Mesendoderm (in vitro differentiated cells): Measurements from ENCODE around the gene ARRB2.

Experiments
- DNase-seq: peaks from one replicate; pipeline ENCODE4 v3.0.0; 2013
- H2AK5ac ChIP-seq: 2 replicates; pipeline ENCODE4 v1.6.1; 2013; ENCODE audit warnings: low read length, inconsistent platforms
- H2BK120ac ChIP-seq: 2 replicates; pipeline ENCODE4 v1.6.1; 2013; ENCODE audit warnings: low read depth, mild to moderate bottlenecking, low read length, moderate library complexity, mixed read lengths
- H2BK15ac ChIP-seq: replicated peaks from 2 replicates; pipeline ENCODE4 v1.6.1; 2013; ENCODE audit warnings: low read depth, mild to moderate bottlenecking, moderate library complexity
- H2BK5ac ChIP-seq: 2 replicates; pipeline ENCODE4 v1.6.1; 2013; ENCODE audit warnings: low read length, inconsistent platforms
- H3K18ac ChIP-seq: 2 replicates; pipeline ENCODE4 v1.6.1; 2013; ENCODE audit warnings: mild to moderate bottlenecking, low read length, mixed read lengths
- H3K23ac ChIP-seq: one replicate; pipeline ENCODE4 v1.6.1; 2013; ENCODE audit warnings: low read length
- H3K27ac ChIP-seq: 2 replicates; pipeline ENCODE4 v1.5.1; 2013; ENCODE audit warnings: low read depth, mild to moderate bottlenecking, inconsistent platforms, low read length, moderate library complexity
- H3K27me3 ChIP-seq: 2 replicates; pipeline ENCODE4 v1.6.1; 2013; ENCODE audit warnings: low read length, control low read depth, mild to moderate bottlenecking, inconsistent platforms; ENCODE audit not compliant: insufficient read depth, poor library complexity
- H3K36me3 ChIP-seq: 2 replicates; pipeline ENCODE4 v1.6.1; 2013; ENCODE audit warnings: low read length, inconsistent platforms; ENCODE audit not compliant: control insufficient read depth, insufficient read depth
- H3K4ac ChIP-seq: one replicate; pipeline ENCODE4 v1.6.1; 2013; ENCODE audit warnings: low read depth, mild to moderate bottlenecking, low read length, moderate library complexity
- H3K4me1 ChIP-seq: 2 replicates; pipeline ENCODE4 v1.6.1; 2013; ENCODE audit warnings: low read depth, low read length, inconsistent platforms; ENCODE audit not compliant: control insufficient read depth
- H3K4me2 ChIP-seq: 2 replicates; pipeline ENCODE4 v1.6.1; 2013; ENCODE audit warnings: low read length
- H3K4me3 ChIP-seq: 2 replicates; pipeline ENCODE4 v1.5.1; 2013; ENCODE audit warnings: mild to moderate bottlenecking, low read length
- H3K56ac ChIP-seq: one replicate; pipeline ENCODE4 v1.6.1; 2013; ENCODE audit warnings: low read length
- H3K79me1 ChIP-seq: 2 replicates; pipeline ENCODE4 v1.6.1; 2013; ENCODE audit warnings: low read length, inconsistent platforms
- H3K79me2 ChIP-seq: 2 replicates; pipeline ENCODE4 v1.6.1; 2013; ENCODE audit warnings: mild to moderate bottlenecking, low read length; ENCODE audit not compliant: control insufficient read depth, insufficient read depth
- H3K9ac ChIP-seq: 2 replicates; pipeline ENCODE4 v1.6.1; 2013; ENCODE audit warnings: low read length, inconsistent platforms
- H4K5ac ChIP-seq: one replicate; pipeline ENCODE4 v1.6.1; 2013; ENCODE audit warnings: low read length
- H4K8ac ChIP-seq: one replicate; pipeline ENCODE4 v1.6.1; 2013; ENCODE audit warnings: low read depth, mild to moderate bottlenecking, control low read depth, low read length, moderate library complexity
- WGBS: extraction: QIAGEN DNeasy Blood & Tissue Kit; methylation state at CpG from one replicate; pipeline ENCODE4 v1.1.7; 2013; ENCODE audit warnings: low lambda C conversion rate, missing lambda C conversion rate; ENCODE audit not compliant: insufficient coverage; ENCODE audit errors: extremely low coverage; 5-methylcytosine and 5-hydroxymethylcytosine counted together

Gene ARRB2

DNA sequence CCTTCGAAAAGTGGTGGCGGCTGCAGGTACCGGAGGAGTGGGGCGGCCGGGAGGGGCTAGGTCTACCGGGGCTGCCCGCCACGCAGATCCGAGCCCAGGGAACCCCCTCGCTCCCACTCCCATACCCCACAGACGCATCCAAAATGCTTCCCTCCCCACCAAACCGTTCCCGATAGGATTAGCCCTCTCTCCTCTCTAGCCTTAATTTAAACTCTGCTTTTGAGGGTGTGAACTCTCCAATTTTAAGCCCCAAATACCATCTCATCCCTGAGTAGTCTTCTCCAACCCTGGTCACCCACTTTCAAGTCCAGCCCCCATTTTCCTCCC lies 29.6 kb downstream of the ARRB2 start:
- H3K18ac ChIP-seq, result no peak overlapping the region
- H3K79me1 ChIP-seq, result no peaks in the 10 kb centered on the region
- peak overlapping the region; percentile 45 for H3K23ac ChIP-seq
- H3K9ac ChIP-seq, result no peak overlapping the region
- H2AK5ac ChIP-seq, result no peak overlapping the region
- no CpG with 5 or more reads among the region's 13 CpGs for WGBS
- no peaks in the 10 kb centered on the region for H3K36me3 ChIP-seq
- no peak overlapping the region for H3K4ac ChIP-seq
- H3K4me2 ChIP-seq, result peak overlapping the region; percentile 54
- H4K5ac ChIP-seq, result no peak overlapping the region
- H3K56ac ChIP-seq, result peak overlapping the region; percentile 15
- peaks cover 35% of the 10 kb centered on the region for H3K27me3 ChIP-seq
- H3K27ac ChIP-seq, result no peak overlapping the region
- H3K79me2 ChIP-seq, result no peaks in the 10 kb centered on the region
- no peak overlapping the region for H2BK5ac ChIP-seq
- no peak overlapping the region for H4K8ac ChIP-seq
- H2BK120ac ChIP-seq, result no peak overlapping the region
- H2BK15ac ChIP-seq, result no peak overlapping the region
- DNase-seq, result no peak
- H3K4me1 ChIP-seq, result no peaks in the 10 kb centered on the region
- no peak overlapping the region for H3K4me3 ChIP-seq

DNA sequence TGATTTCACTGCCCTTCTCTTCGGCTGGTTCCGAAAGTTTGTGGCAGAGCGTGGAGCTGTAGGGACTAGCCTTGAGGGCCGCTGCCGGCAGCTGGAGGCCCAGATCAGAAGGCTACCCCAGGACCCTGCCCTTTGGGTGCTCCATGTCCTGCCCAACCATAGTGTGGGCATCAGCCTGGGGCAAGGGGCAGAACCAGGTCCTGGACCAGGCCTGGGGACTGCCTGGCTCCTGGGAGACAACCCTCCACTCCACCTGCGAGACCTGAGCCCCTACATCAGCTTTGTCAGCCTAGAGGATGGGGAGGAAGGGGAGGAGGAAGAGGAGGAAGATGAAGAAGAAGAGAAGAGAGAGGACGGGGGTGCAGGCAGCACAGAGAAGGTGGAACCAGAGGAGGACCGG lies 30.2 kb downstream of the ARRB2 start:
- Histone ChIP-seq H3K4me2 (no peak overlapping the region), H4K5ac (no peak overlapping the region), H3K56ac (no peak overlapping the region), H3K9ac (no peak overlapping the region), H3K27me3 (peaks cover 35% of the 10 kb centered on the region), H3K4me1 (no peaks in the 10 kb centered on the region), H3K36me3 (no peaks in the 10 kb centered on the region), H3K23ac (no peak overlapping the region), H2BK15ac (no peak overlapping the region), H3K79me2 (no peaks in the 10 kb centered on the region), H3K4ac (no peak overlapping the region), H2BK5ac (no peak overlapping the region), H3K79me1 (no peaks in the 10 kb centered on the region), H2AK5ac (no peak overlapping the region), H4K8ac (no peak overlapping the region), H3K27ac (no peak overlapping the region), H3K18ac (no peak overlapping the region), H2BK120ac (no peak overlapping the region), H3K4me3 (no peak overlapping the region)
- DNase-seq, result no peak
- no CpG with 5 or more reads among the region's 8 CpGs for WGBS

DNA sequence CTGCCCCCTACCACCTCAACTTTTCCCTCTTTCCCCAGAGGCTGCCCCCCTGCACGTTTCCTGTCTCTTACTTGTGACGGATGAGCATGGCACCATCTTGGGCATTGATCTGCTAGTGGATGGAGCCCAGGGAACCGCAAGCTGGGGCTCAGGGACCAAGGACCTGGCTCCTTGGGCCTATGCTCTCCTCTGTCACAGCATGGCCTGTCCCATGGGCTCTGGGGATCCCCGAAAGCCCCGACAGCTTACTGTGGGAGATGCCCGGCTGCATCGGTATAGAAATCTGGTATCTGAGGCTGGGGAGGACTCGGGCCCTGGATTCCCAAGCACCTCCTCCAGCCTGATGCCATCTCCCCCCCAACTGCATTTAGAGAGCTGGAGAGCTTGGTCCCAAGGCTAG lies 31.1 kb downstream of the ARRB2 start:
- H3K4me1 ChIP-seq, result no peaks in the 10 kb centered on the region
- H3K79me1 ChIP-seq, result no peaks in the 10 kb centered on the region
- DNase-seq, result no peak
- H3K79me2 ChIP-seq, result no peaks in the 10 kb centered on the region
- H3K27me3 ChIP-seq, result peaks cover 32% of the 10 kb centered on the region
- no peak overlapping the region for H4K5ac ChIP-seq
- H2BK120ac ChIP-seq, result no peak overlapping the region
- no peak overlapping the region for H3K9ac ChIP-seq
- H3K4ac ChIP-seq, result no peak overlapping the region
- H2AK5ac ChIP-seq, result no peak overlapping the region
- H4K8ac ChIP-seq, result no peak overlapping the region
- no peak overlapping the region for H3K4me2 ChIP-seq
- no peak overlapping the region for H3K4me3 ChIP-seq
- no peak overlapping the region for H3K18ac ChIP-seq
- H3K36me3 ChIP-seq, result no peaks in the 10 kb centered on the region
- no peak overlapping the region for H2BK15ac ChIP-seq
- H3K56ac ChIP-seq, result no peak overlapping the region
- no CpG with 5 or more reads among the region's 8 CpGs for WGBS
- H3K27ac ChIP-seq, result no peak overlapping the region
- no peak overlapping the region for H3K23ac ChIP-seq
- no peak overlapping the region for H2BK5ac ChIP-seq

DNA sequence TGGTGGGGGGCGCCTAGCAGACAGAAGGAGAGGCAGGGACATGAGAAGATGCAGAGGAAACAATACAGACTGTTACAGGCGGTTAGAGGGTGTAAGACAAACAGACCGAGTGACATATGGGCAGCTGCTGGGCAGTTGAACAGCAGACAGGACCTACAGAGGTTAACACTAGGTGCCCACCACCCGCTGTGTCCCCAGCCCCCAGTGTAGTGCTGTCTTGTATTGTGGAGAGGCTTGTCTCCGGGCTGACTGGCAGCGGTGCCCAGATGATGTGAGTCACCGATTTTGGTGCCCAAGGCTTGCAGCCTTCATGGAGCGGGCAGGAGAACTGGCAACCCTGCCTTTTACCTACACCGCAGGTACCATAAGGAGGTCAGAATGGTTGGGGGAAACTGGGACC lies 31.7 kb downstream of the ARRB2 start:
- no peaks in the 10 kb centered on the region for H3K79me2 ChIP-seq
- H3K27ac ChIP-seq, result no peak overlapping the region
- H3K9ac ChIP-seq, result no peak overlapping the region
- H2BK15ac ChIP-seq, result no peak overlapping the region
- no peak overlapping the region for H2BK120ac ChIP-seq
- no peak overlapping the region for H3K4me3 ChIP-seq
- H3K79me1 ChIP-seq, result no peaks in the 10 kb centered on the region
- H2AK5ac ChIP-seq, result no peak overlapping the region
- no peak overlapping the region for H3K4me2 ChIP-seq
- no peaks in the 10 kb centered on the region for H3K36me3 ChIP-seq
- no peak for DNase-seq
- WGBS, result no CpG with 5 or more reads among the region's 9 CpGs
- H3K18ac ChIP-seq, result no peak overlapping the region
- H3K4me1 ChIP-seq, result no peaks in the 10 kb centered on the region
- H4K5ac ChIP-seq, result no peak overlapping the region
- no peak overlapping the region for H3K23ac ChIP-seq
- H4K8ac ChIP-seq, result no peak overlapping the region
- H3K27me3 ChIP-seq, result peaks cover 32% of the 10 kb centered on the region
- H3K4ac ChIP-seq, result no peak overlapping the region
- no peak overlapping the region for H2BK5ac ChIP-seq
- H3K56ac ChIP-seq, result no peak overlapping the region

DNA sequence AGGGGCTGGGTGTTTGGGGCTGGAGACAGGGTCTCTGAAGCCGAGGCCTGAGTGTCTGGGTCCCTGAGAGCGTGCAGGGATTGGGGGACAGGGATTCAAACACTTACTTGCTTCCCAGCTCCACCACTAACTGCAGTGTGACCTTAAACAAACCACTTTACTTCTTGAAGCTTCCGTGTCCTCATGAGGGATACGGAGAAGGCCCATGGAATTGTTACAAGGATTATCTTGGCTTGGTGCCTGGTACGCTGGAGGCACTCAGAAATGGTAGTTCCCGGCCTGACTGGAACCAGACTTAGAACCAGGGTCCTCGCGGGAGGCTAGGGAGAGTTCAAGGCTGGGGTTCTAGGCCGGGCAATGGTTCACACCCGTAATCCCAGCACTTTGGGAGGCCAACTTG lies 32.2 kb downstream of the ARRB2 start:
- Histone ChIP-seq H2AK5ac (no peak overlapping the region), H3K36me3 (no peaks in the 10 kb centered on the region), H2BK15ac (no peak overlapping the region), H3K56ac (no peak overlapping the region), H4K5ac (no peak overlapping the region), H3K4ac (no peak overlapping the region), H2BK5ac (no peak overlapping the region), H3K27me3 (peaks cover 32% of the 10 kb centered on the region), H3K9ac (no peak overlapping the region), H3K79me2 (no peaks in the 10 kb centered on the region), H3K27ac (no peak overlapping the region), H3K4me1 (no peaks in the 10 kb centered on the region), H3K18ac (no peak overlapping the region), H2BK120ac (no peak overlapping the region), H3K79me1 (no peaks in the 10 kb centered on the region), H4K8ac (no peak overlapping the region), H3K23ac (no peak overlapping the region), H3K4me2 (no peak overlapping the region), H3K4me3 (no peak overlapping the region)
- no CpG with 5 or more reads among the region's 10 CpGs for WGBS
- DNase-seq, result no peak

DNA sequence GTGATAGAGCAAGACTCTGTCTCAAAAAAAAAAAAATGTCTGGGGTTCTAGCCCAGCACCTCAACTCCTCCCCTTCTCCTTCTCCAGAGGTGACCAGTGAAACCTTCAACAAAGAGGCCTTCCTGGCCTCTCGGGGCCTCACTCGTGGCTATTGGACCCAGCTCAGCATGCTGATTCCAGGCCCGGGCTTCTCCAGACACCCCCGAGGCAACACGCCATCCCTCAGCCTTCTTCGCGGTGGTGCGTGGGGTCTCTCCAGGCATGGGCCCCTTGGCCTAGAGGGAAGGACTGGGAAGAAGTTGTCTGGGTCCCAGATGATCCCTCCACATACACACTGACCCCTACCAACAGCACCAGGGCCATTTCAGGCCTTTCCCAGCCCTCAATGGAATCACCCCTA lies 32.8 kb downstream of the ARRB2 start:
- H3K4me2 ChIP-seq, result no peak overlapping the region
- H3K27me3 ChIP-seq, result peaks cover 30% of the 10 kb centered on the region

More for the DNA sequence above, 32.8 kb downstream of the ARRB2 start:
- Histone ChIP-seq H3K9ac (no peak overlapping the region), H2BK120ac (no peak overlapping the region), H4K5ac (no peak overlapping the region), H3K56ac (no peak overlapping the region), H3K4ac (no peak overlapping the region), H3K27ac (no peak overlapping the region), H2BK5ac (no peak overlapping the region), H3K36me3 (no peaks in the 10 kb centered on the region), H3K4me1 (no peaks in the 10 kb centered on the region), H3K79me2 (no peaks in the 10 kb centered on the region), H3K18ac (no peak overlapping the region), H4K8ac (no peak overlapping the region), H3K23ac (no peak overlapping the region), H2AK5ac (no peak overlapping the region), H3K4me3 (no peak overlapping the region), H2BK15ac (no peak overlapping the region), H3K79me1 (no peaks in the 10 kb centered on the region)
- no peak for DNase-seq
- no CpG with 5 or more reads among the region's 8 CpGs for WGBS
